ENCODE data around the gene SLC43A1. TPM values are rescaled to one million over a fixed set of nuclear protein-coding genes. Genes with fewer than 3 reads are reported as not detected.

The SLC43A1 gene
- total RNA-seq, 2 donors from 2014 or later: 8.7 to 19.0 TPM

DNA sequence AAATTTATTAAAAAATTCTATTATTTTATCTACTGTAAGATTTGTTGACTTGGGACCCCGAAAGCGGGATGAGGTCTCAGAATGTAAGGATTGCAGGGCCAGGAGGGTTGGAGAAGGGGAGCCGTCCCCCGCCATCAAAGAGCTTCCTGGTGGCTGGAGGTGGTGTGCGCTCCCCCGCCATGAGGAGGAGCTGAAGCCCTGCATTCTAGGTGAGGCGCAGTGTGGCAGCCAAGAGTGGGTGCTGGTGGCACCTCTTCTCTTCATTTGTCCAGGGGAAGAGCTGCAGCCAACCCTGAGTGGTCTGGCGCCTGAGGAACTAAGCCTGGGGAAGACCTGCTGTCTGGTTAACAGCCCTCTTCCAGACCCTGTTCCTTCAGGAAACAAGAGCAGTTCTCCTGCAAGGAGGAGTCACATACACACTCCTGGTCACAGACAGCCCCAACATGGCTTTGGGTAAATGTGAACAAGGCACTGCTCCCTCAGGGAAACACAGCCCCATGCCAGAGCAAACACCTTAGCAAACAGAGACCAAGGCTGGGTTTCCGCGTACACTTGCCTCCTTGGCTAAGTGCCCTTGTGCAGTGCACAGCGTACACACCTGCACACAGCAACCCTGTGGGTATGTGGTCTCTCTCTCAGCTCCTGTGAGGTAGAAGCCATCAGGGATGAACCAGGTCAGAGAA lies 37.9 kb downstream of the SLC43A1 start:
- Histone ChIP-seq H3K36me3 (no peaks in the 10 kb centered on the region), H3K4me3 (no peak overlapping the region), H3K9me3 (no peaks in the 10 kb centered on the region), H3K27me3 (peaks cover 3% of the 10 kb centered on the region), H3K27ac (no peak overlapping the region), H3K4me1 (peaks cover 15% of the 10 kb centered on the region), H3K9ac (ENCODE audit: low read depth in 2 of 2, low read length in 2 of 2) (no peak overlapping the region)
- peak; percentile 77 for DNase-seq
- intact Hi-C loops (cut with DNase I): no loop called here
- no peak for TF ChIP-seq CTCF (IDR thresholded peaks at IDR 0.05)

DNA sequence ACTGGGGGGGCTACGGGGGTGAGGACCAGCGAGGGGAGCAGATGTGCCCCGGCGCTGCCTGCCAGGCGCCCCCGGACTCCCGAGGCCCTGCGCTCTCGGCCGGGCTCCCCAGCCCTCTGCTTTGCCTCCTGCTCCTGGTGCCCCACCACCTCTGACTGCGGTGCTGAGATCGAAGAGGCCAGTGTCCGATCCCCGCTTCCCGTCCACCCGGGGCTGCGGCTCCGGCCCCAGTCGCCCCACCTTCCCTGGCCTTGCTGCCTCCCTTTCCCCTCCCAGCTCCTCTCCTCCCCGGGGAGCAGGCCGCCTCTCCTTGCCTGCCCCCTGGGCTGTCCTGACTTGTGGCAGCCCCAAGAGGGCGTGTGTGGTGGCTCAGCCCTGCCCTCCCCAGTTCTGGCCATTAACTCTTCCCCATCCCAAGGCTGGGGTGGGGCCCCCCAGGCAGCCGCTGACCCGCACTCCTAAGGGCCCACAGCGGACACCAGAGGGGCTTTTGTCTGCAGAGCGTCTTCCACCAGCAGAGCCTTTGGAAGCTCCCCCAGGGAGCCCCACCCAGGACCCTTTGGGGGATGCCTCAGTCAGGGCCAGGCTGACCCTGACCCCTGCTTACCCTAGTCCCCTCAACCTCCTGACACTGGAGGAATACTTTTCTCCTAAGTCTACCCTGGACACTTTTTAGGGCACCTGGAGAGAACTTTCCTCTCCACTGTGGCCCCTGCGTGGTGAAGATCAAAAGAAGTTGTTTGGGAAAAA lies 38.6 kb downstream of the SLC43A1 start:
- Histone ChIP-seq H3K27ac (no peak overlapping the region), H3K9me3 (no peaks in the 10 kb centered on the region), H3K9ac (ENCODE audit: low read depth in 2 of 2, low read length in 2 of 2) (peak overlapping the region; percentile 19 to 61), H3K4me3 (peak overlapping the region; percentile 48), H3K36me3 (no peaks in the 10 kb centered on the region), H3K27me3 (no peaks in the 10 kb centered on the region), H3K4me1 (peaks cover 15% of the 10 kb centered on the region)
- intact Hi-C loops (cut with DNase I): no loop called here
- peak; percentile 37 for TF ChIP-seq CTCF (IDR thresholded peaks at IDR 0.05)
- DNase-seq: peak; percentile 67

DNA sequence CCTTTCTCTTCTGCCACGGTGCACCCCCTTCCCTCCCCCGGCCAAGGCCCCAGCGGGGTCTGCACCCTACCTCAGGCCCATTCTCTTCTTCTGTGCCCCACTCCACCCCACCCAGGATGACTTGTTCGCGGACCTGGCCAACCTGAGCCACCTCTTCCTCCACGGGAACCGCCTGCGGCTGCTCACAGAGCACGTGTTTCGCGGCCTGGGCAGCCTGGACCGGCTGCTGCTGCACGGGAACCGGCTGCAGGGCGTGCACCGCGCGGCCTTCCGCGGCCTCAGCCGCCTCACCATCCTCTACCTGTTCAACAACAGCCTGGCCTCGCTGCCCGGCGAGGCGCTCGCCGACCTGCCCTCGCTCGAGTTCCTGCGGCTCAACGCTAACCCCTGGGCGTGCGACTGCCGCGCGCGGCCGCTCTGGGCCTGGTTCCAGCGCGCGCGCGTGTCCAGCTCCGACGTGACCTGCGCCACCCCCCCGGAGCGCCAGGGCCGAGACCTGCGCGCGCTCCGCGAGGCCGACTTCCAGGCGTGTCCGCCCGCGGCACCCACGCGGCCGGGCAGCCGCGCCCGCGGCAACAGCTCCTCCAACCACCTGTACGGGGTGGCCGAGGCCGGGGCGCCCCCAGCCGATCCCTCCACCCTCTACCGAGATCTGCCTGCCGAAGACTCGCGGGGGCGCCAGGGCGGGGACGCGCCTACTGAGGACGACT lies 39.3 kb downstream of the SLC43A1 start:
- DNase-seq: peak; percentile 68
- H3K4me1 ChIP-seq: peaks cover 15% of the 10 kb centered on the region
- no peaks in the 10 kb centered on the region for H3K36me3 ChIP-seq
- no peak overlapping the region for H3K27ac ChIP-seq
- peak overlapping the region; percentile 48 for H3K4me3 ChIP-seq
- H3K9me3 ChIP-seq: no peaks in the 10 kb centered on the region
- H3K27me3 ChIP-seq: no peaks in the 10 kb centered on the region
- TF ChIP-seq CTCF (IDR thresholded peaks at IDR 0.05): no peak
- intact Hi-C loops (cut with DNase I): no loop called here
- peak overlapping the region; percentile 19 to 61 for H3K9ac ChIP-seq (ENCODE audit: low read depth in 2 of 2, low read length in 2 of 2)

DNA sequence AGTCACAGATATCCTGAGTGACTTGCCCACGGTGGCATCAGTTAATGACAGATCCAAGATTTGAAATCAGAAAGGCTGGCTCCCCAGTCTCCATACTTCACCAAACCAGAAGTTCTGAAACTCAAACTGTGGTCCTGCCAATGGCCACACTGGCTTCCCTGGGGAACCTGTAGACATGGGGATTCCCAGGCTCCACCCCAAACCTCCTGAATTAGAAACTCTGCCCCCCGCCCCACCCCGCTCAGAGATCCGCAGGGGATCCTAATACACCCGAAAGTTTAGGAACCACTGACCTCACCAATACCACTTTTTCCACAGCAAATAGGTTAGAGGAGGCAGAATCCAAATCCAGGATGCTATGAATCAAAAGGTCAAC lies 39.8 kb downstream of the SLC43A1 start:
- Histone ChIP-seq H3K36me3 (no peaks in the 10 kb centered on the region), H3K9me3 (no peaks in the 10 kb centered on the region), H3K4me3 (no peak overlapping the region), H3K27me3 (no peaks in the 10 kb centered on the region), H3K4me1 (peaks cover 15% of the 10 kb centered on the region), H3K9ac (ENCODE audit: low read depth in 2 of 2, low read length in 2 of 2) (no peak overlapping the region), H3K27ac (no peak overlapping the region)
- intact Hi-C loops (cut with DNase I): no loop called here
- TF ChIP-seq CTCF (IDR thresholded peaks at IDR 0.05): no peak
- DNase-seq: no peak

GRCh38 chr11:57475191-57475590 lies 40.3 kb downstream of the SLC43A1 start:
- H3K9me3 ChIP-seq: no peaks in the 10 kb centered on the region
- peaks cover 15% of the 10 kb centered on the region for H3K4me1 ChIP-seq
- no peak overlapping the region for H3K9ac ChIP-seq (ENCODE audit: low read depth in 2 of 2, low read length in 2 of 2)
- intact Hi-C loops (cut with DNase I): no loop called here
- H3K27ac ChIP-seq: no peak overlapping the region
- no peak for DNase-seq
- no peak overlapping the region for H3K4me3 ChIP-seq
- no peak for TF ChIP-seq CTCF (IDR thresholded peaks at IDR 0.05)
- no peaks in the 10 kb centered on the region for H3K36me3 ChIP-seq
- no peaks in the 10 kb centered on the region for H3K27me3 ChIP-seq
